GM21528 (cell line): ENCODE data around the gene HOXB1.

Experiments
- ATAC-seq: cut with Tn5 transposase; IDR thresholded peaks from one replicate; pipeline ENCODE4 v1.9.1; 2021; ENCODE audit warnings: mild to moderate bottlenecking, moderate library complexity; ENCODE audit not compliant: unreplicated experiment, low FRiP score

Gene HOXB1

DNA sequence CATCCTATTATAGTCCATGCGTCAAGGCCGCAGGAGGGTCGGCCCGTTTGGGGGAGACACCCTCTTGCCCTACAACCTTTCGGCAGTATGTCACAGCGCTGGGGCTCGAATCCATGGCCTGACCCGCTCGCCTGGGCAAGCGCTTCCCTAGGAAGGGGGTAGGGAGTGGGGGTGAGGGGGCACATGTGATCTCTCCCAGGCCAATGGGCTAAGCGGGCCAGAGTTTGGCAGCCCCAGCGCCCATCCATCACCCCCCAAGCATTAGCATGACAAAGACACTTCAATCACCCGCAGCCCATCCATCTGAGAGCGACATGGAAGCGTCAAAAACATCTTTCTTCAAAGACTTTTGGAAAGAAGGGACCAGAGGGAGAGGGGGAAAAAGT, at the start of gene HOXB1:
Gene HOXB1, minus strand, starts transcription at position 125 of the 386 bp plus-strand sequence. Its CDS starts 107 bp downstream, at position 18.
- no peak for ATAC-seq

DNA sequence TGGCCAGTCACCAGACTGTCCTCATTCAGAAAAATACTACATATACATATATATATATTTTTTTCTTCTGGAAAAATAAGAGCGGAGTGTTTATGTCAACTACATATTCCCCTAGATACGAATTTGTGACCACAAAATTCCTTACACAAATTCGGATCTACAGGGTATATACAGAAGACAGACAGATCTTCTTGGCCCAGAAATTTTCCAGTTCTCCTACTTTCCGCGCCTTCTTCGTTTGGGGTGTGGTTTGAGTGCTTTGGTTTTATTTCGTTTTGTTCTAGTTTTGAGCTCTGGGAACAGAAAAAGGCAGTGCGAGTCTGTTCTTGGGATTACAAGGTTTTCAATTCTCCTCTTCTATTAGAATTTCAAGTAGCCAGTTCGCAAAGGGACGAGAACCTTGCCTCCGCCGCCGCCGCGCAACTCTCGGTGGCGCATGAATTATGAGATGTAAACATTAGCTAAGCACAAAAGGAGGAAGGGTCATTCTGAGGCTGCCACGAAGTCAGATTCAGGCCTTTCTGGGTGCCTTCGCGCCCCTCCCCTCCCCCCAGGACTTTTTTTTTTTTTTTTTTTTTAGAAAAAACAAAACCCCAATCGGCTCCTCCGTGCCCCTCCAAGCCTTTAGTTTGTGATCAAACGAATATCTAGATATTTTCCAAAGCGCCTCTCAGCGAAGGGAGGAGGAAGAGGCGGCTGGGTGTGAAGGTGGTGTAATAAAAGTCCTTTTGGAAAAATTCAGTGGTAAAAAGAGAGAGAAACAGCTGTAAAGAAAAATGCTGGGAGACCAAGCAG, 49.1 kb upstream of the HOXB1 start:
- ATAC-seq, result no peak

DNA sequence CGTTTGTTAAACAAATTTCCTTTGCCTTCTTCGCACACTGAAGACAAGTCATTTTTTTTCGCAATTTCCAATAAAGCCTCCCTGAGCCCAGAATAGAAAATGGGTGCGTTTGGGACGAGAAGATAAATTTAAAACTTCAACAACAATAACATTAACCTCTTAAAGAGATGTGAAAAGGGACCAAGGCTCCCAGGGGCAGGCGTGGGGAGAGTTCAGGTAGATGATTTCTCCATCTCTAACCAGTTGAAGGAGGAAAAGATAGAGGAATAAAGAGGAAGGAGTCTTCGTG, 48.6 kb upstream of the HOXB1 start:
- ATAC-seq, result no peak

DNA sequence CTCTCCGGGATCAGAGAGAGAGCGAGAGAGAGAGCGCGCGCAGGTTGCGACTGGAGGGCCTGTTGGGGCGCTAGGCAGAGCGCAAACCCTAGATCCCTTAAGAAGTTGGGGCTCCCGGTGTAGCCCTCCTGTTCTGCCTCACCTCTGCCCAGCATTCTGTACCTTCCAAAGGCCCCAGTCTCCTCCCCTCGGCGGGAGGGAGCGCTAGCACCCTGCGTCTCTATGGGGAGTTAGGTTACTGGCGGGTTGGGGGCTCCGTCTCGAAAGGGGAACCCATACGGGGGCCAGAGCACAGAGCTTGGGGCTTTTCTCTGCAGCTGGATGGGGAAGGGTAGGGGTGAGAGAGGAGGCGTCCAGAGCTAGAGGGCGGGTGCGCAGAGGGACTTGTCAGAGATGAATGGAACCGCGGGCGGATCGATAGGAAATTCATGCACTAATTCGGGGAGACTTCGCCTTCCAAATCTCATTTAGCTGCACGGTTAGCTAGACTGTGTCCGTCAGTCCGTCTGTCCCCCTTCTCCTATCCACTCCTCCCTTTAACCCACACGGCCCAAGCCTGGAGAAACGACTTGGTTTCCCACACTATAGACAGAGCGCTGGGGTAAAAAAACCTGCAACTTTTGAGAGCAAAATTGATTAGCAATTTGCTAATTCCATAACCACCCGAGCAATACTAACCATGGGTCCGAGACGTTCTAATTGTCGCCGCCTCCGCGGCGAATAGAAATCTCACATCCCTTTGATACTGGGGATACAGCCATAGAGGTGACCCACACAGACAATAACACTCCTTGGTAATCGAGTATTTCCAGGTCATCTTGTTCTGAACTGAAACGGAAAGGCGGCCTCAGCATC, 48.0 kb upstream of the HOXB1 start:
- peak; percentile 34 for ATAC-seq

DNA sequence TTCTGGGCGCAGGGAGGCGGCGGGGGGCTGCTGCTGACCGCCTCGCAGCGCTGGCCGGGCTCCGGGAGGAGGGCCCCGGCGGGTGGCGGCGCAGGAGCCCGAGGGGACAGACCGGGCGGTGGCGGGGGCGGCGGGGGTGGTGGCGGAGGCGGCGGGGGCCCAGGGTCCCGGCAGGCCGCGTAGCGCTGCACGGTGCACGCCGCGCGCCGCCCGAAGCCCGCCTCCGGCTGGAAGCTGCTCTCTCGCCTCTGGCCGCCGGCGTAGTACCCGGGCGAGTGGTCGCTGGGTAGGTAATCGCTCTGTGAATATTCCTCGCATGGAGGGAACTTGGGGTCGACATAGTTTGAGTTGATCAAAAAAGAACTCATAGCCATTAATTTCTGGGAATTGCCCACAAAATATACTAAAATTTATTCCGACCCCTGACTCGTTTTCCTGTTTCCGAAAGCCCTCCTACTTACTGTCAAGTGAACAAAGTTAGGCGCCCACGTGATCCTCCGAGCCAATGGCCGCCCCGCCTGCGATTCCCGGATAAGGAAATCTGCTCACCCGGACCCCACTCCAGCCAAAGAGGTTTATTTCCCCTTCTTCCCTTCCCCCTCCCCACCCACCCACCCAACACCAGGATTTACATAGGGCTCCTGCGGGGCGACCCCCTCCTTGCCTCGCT, 47.3 kb upstream of the HOXB1 start, which contains the start of gene HOXB4:
Gene HOXB4, minus strand, starts transcription at position 405 of the 670 bp plus-strand sequence. Its CDS starts 31 bp downstream, at position 374.
- ATAC-seq, result peak; percentile 71

DNA sequence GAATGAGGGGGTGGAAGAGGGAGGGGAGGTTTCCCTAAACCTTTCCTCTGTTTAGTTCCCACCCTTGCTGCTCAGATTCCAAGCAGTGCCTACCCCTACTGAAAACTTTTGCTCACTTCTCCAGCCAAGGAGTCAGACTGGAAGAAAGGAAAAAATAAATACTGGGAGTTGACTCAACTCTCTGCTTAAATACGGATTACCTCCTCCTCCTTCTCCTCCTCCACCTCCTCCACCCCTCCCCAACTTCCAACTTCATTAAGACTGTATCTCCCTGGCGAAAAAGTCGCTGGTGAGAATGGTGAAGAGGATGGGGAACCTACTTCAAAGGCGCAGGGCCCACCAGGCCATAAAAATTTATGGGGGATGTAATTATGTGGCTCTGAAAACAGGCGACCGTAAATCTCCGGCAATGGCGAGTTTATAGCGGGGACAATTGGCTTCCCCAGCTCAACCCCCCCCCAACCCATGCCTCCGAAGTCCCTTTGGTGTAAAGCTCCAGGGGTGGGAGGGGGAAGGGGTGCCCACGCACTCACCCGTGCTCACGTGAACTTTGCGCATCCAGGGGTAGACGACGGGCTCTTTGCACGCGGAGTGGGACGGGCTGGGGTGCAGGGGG, 46.6 kb upstream of the HOXB1 start:
- peak; percentile 6 for ATAC-seq

DNA sequence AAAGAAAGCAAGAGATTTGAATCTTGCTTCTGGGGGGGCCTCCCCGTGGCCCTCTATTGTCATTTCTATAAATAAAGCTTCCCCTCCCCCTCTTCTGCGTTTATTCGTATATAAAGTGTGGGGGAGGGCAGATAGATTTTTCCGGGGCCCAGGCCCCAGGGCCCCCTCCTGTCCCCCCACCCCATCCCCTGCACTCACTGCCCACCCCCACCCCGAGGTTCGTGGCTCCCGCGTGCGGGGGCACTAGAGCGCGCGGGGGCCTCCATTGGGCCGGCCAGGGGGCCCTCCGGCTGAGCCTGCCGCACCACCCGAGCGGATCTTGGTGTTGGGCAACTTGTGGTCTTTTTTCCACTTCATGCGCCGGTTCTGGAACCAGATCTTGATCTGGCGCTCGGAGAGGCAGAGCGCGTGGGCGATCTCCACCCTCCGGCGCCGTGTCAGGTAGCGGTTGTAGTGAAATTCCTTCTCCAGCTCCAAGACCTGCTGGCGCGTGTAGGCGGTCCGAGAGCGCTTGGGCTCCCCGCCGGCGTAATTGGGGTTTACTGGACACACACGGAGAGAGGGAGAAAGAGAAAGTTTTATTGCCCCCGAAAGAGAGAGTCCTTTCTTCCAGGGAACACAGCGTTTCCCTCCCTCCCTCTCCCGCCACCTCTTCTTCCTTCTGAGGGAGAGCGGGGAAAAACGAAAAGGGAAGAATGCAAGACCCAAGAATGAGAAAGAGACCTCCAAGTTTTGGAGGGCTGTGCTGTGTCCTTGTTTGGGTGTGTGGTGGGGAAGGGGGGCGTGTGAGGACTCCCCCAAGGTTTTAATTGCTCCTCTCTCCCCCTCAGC, 45.9 kb upstream of the HOXB1 start:
- no peak for ATAC-seq

DNA sequence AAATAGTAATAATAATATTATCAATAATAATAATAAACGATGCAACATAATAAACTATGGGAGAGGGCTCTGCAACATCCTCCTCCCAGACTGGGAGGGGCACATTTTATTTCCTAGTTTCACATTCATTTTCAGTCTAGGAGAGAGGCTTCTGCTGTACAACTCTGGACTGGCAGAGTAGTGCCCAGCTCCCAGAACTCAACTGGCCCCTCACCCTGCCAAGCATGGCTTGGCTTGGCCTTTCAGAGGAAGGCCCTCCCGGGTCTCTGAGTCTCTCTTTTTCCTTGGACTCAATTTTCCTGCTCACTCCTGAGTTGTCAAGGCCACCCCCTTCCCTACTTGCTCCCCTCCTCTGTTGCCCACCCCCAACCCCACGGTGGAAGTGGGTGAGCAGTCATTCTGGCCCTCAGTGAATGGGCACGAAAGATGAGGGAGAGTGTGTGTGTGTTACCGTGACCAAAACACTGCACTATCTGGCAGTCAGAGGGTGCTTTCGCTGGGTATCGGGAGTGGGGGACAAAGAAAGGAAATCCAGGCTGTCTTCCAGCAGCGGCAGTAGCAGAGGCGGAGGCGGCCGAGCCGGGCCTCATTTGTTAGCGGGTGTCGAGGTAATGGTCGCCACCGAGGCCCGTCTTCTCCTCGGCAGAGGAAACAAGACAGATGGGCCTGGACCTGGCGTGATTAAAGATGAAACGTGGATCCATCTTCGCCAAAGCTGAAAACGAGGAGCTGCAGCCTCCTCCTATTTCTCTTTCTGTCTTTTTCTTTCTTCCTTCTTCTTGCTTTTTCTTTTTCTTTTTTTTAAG, 45.1 kb upstream of the HOXB1 start:
- no peak for ATAC-seq

DNA sequence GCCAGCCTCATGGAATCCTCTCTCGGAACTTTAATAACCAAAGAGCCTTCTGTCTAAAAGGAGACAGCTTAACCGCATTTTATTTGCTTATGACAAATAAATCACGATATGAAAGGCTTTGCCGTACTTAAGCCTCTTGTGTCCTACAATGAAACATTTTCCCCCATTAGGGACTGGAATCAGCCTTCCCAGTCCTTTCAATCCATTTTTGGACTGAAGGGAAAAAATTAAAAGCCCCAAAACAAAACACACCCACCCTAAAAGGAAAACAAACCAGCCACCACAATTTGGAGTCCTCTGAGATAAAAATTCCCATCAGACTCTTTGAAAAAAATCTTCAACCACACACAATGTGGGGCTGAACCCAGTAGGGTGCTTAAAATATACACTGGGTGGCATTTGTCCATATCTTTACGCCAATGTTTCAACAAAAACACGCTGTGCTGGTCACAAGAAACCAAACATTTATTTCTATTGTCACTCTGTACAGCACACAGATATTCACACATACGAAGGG, 44.3 kb upstream of the HOXB1 start:
- no peak for ATAC-seq

DNA sequence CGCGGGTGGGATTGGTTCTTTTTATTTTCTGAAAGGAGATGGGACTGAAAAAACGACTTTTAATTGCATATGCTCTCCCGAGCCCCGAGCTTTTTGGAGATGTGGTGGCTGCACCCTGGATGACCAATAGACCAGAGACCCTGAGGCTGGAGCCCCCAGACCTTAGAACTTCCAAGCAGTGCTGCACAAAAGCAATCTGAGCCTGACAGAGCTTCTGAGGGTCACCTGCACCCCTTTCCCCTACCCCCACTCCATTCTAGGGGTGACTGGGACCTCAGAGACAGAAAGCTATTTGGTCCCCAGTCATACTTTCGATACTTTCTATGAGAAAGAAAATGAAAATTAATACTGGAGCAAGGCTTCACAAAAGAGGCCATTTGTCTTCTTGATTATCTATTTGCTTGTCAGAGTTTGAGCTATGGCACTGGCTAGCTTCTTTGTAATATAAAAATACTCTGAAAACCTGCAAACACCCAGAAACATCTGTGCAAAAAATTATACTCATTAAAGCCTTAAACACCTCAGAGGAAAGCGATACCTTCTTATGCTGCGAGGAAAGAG, 43.8 kb upstream of the HOXB1 start:
- no peak for ATAC-seq

DNA sequence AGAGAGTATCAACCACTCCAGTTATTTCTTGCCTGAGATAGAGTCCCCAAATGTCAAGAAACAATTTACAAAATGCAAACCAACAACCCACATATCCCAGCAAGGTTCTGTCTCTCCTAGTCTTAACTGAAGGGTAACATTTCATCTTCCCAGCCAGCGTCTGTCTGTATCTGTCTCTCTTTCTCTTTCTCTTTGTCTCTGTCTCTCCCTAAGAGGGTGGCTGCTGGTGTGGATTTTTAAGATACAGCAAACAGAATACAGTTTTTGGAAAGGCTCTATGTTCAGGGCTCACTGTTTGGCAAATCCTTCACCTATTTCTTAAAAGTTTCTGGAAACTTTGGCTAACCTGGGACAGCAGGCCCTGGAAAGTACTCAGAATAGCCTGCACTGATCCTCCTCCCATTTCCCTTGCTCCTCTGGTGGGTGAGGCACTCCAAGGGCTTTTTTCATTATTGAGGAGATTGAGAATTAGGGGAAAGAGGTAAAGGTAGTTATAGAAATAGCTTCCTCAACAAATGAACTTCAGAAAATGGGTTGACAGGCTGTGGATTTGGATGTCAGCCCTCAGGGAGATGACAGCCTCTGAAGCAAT, 41.1 kb upstream of the HOXB1 start:
- ATAC-seq, result no peak

DNA sequence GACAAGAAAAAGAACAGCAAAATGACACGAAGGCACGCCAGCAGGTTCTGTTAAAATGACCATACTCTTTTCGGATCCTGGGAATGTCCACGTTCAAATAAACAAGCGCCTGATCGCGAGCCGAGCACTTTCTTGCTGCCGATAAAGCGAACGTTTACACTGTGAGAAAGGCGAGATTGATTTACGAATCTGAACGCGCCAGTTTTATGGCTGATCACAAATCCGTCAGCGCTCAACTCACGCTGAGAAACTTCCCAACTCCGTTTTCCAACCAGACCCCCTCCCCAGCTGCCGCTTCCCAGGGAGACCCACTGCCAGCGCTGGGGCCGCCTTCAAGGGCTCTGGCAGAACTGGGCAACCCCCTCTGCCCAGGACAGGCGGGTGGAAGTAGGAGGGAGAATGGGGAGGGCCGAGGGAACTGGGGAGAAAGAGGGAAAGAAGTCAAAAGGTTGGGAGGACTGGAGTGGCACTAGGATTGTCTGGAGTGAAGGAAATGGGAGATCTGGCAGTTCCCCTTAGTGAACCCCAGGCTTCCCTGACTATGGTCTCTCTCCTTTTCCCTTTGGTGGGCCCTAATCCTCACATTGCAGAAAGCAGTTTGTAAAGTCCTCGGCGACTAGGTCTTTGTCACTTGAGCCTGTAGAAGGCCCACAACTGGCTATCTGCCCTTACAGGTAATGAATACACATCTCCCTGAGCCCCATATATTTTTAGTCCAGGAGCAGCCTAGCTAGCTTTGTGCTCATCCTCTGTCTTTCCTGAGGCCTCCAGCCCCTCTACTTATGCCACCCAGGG, 40.4 kb upstream of the HOXB1 start:
- ATAC-seq, result no peak

DNA sequence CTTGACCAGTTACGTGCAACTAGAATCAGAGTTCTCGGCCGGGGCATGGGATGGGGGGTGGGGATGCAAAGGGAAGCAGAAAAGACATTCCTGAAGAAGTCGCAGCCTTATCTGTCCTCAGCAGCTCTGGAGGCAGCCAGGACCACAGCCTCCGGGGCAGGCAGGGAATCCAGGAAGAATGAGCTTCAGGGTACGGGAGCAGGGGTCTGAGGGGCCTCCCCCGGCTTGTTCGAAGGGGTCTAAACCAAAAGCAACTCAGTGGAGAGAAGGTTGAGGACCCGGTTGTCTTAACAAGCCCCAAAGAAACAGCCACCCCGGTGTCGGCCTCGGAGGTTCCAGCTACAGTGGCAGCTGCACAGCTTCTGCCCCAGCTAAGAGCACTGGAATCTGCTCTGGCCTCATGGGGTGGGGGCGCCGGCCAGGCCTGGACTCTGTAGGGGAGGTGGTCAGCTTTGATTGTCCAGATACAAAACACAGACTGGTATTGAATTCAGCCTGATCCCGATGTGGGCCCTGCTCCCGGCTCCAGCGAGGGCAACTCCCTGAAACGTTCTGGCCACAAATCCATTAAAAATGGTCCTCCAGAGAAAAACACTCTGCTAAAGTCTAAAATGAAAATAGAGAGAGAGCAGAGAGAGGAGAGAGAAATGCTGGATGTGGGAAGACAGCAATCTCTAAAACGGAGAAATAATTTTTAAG, 39.7 kb upstream of the HOXB1 start:
- ATAC-seq, result no peak

DNA sequence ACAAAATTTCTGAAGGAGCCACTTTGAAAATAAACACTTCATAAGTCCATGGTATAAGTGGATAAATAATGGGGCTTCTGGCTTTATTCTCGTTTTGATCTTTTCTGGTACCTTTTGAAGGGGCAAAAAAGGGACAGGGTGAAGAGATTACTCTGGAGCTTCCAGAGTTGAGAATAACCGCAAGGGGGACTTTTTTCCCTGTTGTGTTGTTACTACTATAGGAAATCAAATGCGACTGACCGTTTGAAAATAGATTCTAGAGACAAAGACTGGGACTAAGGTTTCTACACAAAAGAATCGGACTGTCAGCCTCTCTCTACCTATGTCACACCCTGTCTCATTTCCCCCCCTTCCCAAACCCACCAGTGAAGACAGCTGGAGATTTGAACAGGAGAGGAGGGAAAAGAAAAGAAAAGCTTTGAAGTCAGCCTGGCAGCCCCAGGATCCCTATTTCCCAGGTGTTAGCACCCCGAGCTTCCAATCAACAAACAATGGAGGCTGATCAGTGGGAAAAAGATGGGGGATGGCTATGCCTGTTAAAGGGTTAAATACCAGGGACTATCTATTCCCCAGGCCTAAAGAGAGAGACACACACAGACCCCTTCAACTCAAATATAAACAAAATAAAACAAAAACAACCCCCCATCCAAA, 39.0 kb upstream of the HOXB1 start:
- ATAC-seq, result no peak

DNA sequence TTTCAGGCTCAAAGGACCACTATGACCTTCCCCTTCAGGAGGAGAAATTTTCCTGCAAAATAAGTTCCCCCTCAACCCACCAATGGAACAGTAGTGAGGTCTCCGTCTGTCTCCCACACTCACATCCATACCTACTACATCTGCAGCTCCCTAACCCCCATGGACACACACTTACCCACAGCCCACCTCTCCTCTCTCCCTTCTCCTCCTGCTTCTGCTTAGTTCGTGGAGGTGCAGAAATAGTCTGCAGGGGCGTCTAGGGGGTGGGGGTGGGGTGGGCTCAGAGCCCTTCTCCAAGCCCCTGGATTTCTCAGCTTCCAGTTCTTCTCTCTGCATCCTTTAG, 38.4 kb upstream of the HOXB1 start:
- no peak for ATAC-seq

DNA sequence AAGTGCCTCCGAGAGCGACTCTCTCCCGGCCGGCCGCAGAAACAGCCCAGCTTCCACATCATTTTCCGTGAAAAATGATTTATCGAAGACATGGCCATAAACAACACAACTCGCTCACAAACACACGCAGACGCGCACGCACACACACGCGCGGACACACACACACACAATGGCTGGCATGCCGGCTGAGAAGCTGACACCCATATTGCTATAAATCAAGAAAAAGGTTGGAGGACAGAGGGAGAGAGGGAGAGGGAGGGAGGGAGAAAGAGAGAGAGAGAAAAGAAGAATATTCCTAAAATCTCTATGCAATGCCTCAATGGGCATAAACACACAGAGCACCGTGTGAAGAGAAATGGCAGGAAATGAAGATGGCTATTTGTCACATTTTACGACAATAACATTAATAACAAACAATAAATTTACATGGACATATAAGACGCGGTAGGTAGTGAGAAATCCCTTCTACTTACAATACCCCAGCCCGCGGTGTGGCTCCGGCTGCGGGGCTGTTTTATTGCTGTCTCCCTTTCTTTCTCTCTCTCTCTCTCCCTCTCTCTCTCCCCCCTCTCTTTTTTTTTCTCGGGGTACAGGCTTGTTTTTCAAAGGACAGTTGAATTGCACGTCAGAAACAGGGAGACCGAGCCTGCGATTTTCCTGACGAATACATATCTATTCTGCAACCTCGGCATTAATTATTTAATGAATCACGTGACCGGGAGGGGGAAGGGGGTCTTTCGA, 37.9 kb upstream of the HOXB1 start:
- no peak for ATAC-seq
